ENCODE results near the gene NELFA.

DNA sequence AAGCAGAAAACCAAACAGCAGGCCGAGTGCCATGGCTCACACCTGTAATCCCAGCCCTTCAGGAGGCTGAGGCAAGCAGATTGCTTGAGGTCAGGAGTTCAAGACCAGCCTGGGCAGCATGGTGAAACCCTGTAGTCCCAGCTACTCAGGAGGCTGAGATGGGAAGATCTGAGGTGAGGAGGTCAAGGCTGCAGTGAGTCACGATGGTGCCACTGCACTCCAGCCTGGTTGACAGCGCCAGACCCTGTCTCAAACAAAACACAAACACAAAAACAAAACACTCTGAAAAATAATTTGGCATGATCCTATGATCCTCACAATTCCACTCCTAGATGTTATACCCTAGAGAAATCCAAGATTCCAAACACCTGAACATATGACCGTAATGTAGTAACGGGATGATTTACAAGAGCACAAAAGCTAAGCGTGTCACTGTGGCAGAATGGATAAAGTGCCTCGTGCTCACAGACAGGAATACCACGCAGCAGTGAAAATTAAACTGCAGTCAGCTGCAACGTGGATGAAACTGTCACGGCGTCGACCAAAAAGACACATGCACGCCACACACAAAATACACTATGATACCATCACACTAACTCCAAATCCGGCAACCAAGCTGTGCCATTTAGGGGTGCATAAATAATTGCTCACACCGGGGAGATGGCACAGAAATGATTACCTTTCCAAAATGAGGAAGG lies 1.7 kb downstream of the NELFA start:
- TF ChIP-seq, protein P1, sequence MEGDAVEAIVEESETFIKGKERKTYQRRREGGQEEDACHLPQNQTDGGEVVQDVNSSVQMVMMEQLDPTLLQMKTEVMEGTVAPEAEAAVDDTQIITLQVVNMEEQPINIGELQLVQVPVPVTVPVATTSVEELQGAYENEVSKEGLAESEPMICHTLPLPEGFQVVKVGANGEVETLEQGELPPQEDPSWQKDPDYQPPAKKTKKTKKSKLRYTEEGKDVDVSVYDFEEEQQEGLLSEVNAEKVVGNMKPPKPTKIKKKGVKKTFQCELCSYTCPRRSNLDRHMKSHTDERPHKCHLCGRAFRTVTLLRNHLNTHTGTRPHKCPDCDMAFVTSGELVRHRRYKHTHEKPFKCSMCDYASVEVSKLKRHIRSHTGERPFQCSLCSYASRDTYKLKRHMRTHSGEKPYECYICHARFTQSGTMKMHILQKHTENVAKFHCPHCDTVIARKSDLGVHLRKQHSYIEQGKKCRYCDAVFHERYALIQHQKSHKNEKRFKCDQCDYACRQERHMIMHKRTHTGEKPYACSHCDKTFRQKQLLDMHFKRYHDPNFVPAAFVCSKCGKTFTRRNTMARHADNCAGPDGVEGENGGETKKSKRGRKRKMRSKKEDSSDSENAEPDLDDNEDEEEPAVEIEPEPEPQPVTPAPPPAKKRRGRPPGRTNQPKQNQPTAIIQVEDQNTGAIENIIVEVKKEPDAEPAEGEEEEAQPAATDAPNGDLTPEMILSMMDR (IDR thresholded peaks at IDR 0.05) = no peak
- TF ChIP-seq, protein P2, sequence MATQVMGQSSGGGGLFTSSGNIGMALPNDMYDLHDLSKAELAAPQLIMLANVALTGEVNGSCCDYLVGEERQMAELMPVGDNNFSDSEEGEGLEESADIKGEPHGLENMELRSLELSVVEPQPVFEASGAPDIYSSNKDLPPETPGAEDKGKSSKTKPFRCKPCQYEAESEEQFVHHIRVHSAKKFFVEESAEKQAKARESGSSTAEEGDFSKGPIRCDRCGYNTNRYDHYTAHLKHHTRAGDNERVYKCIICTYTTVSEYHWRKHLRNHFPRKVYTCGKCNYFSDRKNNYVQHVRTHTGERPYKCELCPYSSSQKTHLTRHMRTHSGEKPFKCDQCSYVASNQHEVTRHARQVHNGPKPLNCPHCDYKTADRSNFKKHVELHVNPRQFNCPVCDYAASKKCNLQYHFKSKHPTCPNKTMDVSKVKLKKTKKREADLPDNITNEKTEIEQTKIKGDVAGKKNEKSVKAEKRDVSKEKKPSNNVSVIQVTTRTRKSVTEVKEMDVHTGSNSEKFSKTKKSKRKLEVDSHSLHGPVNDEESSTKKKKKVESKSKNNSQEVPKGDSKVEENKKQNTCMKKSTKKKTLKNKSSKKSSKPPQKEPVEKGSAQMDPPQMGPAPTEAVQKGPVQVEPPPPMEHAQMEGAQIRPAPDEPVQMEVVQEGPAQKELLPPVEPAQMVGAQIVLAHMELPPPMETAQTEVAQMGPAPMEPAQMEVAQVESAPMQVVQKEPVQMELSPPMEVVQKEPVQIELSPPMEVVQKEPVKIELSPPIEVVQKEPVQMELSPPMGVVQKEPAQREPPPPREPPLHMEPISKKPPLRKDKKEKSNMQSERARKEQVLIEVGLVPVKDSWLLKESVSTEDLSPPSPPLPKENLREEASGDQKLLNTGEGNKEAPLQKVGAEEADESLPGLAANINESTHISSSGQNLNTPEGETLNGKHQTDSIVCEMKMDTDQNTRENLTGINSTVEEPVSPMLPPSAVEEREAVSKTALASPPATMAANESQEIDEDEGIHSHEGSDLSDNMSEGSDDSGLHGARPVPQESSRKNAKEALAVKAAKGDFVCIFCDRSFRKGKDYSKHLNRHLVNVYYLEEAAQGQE (IDR thresholded peaks at IDR 0.05; ENCODE audit: insufficient read depth in 1 of 2, low read depth in 2 of 2, low read length in 1 of 2) = no peak
- no peak for TF ChIP-seq POLR2AphosphoS5 (IDR thresholded peaks at IDR 0.05; ENCODE audit: low read depth, low read length)
- no peak for TF ChIP-seq SIN3A (IDR thresholded peaks at IDR 0.05; ENCODE audit: borderline replicate concordance, insufficient read depth, low read depth, low read length)
- no peak for TF ChIP-seq TCF7L2 (IDR thresholded peaks at IDR 0.05; ENCODE audit: low read depth, low read length)
